HG02943 (cell line): Measurements from ENCODE around the gene CDH5.

Experiments used
- ATAC-seq: cut with Tn5 transposase; IDR thresholded peaks from one replicate; pipeline ENCODE4 v1.9.1; 2021; ENCODE audit warnings: mild to moderate bottlenecking, low read depth, moderate library complexity; ENCODE audit not compliant: unreplicated experiment

Gene CDH5

GRCh38 chr16:66408163-66409048 is 41.9 kb downstream of the CDH5 start:
- ATAC-seq: no peak

DNA sequence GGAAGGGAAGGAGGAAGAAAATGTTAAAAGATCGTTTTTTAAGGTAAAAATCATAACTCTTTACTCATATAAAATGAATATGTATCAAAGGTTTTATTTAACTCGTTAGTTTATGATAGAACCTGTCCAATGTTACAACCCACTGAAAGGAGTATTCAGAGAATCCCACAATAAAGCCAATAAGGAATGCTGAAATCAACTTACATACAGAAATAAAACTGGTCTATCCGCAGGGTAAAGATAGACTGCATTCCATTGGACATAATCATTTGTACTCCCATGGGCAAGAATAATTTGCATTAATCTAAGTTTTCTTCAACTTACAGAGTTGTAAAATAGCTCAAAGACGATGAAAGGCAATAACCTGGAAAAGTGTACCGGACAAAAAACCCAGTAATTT is 42.7 kb downstream of the CDH5 start:
- no peak for ATAC-seq

GRCh38 chr16:66412182-66412581 is 45.7 kb downstream of the CDH5 start:
- no peak for ATAC-seq

GRCh38 chr16:66414891-66415290 is 48.4 kb downstream of the CDH5 start:
- ATAC-seq: no peak

DNA sequence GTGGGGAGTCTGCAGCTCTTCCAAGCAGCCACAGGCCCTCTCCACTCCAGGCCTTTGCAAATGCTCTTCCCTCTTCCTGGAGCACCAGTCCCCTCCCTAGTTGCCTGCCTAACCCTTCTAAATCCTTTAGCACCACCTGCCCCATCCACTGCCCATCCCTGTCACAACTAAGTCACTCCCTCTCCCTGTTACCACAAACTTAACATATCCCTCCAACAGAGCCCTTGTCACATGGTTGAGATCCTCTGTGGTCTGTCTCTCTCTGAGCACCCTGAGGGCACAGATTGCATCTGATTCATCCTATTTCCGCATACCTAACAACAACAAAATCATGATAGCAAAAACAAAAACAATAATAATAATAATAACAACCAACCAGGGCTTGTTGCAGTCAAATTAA is 49.6 kb downstream of the CDH5 start:
- ATAC-seq: no peak

DNA sequence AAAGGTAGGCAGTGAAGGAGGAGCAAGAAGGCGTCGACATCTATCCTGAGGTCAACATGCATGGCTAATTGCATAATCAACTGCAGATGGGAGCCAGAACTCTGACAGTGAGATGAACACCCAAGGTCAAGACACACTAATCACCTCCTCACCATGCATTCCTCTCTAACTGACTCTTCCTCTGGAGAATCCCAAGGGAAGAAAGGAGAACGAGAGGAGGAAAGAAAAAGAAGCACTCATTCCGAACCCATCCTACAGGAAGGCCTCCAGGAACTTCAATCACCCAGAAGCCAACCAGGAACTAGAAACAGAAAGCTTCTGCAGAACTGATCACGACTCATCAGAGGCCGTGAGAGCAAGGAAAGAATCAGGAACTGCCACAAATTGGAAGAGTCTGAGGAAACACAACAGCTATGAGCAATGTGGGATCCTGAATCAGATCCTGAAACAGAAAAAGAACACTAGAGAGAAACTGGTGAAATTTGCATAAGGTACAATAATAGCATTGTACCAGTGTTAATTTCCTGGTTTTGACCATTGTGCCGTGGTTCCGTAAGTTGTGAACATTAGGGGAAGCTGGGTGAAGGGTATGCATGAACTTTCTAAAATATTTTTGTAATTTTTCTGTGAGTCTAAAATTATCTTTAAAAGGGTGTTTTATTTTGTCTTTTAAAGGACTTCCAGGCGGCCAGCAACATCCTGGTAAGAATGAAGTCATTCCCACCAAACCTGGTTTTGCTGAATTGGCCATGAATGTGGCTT is 50.6 kb downstream of the CDH5 start:
- no peak for ATAC-seq

- ATAC-seq: no peak
Observed at GRCh38 chr16:66418165-66418962, 51.9 kb downstream of the CDH5 start.

GRCh38 chr16:66419527-66419926 is 53.0 kb downstream of the CDH5 start:
- no peak for ATAC-seq

DNA sequence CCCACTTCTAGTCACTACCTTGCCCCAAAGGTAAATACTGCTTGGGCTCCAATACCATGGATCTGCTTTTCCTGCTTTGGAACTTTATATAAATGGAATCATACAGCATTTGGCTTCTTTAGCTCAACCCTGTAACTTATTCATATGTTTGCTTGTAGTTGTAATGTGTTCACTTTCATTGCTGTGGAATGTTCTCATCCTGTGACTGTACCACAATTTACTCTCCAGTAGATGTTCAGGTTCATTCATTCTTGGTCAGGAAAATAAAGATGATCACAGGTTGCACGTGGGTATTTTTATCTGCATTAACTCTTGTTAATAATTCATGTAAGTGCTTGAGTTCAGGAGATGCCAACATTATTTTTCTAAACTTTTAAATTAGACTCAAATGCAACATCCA is 53.9 kb downstream of the CDH5 start:
- ATAC-seq: no peak

- ATAC-seq: no peak
Observed at GRCh38 chr16:66421891-66422290, 55.4 kb downstream of the CDH5 start.

GRCh38 chr16:66422366-66422765 is 55.9 kb downstream of the CDH5 start:
- no peak for ATAC-seq

DNA sequence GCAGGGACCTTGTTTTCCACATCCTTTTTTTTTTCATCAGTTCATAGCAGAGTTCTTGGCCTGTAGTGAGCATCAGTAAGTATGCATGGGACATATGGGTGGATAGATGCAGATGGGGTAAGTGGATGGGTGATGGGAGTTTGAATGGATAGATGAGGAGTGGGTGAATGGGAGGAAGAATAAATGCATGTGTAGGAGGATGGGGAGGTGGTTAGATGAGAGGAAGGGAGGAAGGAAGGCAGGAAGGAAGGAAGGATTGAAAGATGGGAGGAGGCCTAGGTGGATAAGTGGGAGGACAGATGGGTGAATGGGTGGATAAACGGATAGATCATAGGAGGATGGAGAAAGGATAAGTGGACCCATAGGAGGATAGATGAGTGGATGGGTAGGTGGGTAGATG is 56.7 kb downstream of the CDH5 start:
- no peak for ATAC-seq

- no peak for ATAC-seq
Observed at GRCh38 chr16:66425651-66426050, 59.2 kb downstream of the CDH5 start.

DNA sequence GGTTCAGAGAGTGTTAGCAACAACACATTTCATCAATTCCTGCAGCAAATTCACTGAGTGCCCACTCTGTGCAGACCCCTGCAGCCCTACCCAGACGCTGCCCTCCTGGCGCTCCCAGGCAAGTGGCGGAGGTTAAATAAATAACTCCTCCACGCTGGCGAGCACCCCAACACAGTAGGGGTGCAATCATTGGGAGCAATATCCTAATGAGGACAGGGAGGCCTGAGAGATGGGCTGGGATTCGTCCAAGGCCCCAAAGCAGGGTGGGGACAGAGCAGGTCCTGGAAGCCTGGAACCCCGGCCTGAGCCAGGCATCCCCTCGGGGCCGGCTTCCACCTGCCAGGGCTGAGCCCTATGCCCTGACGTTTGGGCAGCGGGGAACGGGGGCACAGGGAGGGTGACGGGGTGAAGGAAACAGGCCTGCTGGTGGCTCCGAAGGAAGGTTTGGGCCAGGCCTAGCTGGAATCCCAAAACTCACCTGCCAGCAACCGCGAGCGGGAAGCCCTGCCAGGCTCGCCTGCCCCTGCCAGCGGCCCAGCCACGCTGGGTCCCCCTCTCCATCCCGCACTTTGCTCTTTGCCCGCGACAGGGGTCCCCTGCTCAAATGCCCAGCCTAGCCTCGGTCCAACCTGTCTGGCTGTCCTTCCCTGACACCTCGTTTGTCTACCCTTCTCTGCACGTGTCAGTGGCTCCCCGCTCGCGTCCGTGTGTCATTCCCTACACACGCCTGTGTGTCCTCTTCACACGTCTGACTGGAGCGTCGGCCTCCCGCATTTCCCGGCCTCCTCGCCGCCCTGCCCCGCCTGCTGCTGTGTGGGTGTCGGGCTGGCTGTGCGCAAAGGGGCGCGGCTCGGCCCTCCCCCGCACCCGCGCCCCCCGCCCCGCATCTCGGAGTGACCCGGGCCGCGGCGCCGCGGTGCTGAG is 59.9 kb downstream of the CDH5 start:
- ATAC-seq: no peak

DNA sequence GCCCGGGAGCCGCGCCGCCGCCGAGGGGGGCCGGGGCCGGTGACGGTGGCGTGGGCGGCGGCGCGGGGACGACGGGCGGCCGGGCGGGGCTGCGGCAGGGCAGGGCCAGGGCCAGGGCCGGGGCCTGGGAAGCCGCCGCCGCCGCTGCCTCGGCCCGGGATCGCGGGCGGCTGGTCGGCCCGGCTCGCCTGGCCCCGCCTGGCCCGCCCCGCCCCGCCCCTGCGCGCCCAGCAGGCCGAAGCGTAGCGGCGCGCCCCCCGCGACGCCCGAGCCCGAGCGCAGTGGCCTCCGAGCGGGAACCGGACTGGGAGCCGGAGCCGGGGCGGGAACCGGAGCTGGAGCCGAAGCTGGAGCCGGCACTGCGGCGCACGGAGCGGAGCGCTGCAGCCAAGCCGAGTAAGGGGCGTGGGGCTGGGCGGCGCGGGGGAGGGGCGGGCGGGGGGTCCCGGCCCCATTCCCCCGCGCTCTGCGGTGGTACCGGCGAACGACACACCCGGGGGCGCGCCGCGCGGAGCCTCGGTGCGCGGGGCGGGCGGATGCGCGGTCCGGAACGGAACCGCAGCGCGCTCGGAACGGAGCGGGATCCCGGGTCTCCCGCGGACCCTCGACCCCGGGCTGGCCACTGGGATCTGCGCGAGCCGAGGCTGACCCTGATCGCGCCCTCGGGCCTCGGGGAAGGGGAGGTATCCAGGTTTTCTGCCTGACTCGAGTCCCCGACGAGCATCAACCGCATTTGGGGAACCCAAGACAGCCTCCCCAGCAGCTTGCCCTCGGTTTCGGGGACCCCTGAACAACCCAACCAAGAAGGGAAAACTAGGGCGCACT is 60.8 kb downstream of the CDH5 start, which contains the start of gene BEAN1:
BEAN1 (plus strand) TSS at position 260 of the 825 bp plus-strand sequence. CDS start 10,382 bp downstream, outside the sequence.
- ATAC-seq: no peak

GRCh38 chr16:66427871-66428681 is 61.6 kb downstream of the CDH5 start:
- ATAC-seq: no peak

GRCh38 chr16:66428682-66429251 is 62.3 kb downstream of the CDH5 start:
- ATAC-seq: no peak
